A549 (cell line): ENCODE measurements around the gene ZNF77. TPM values are rescaled to one million over a fixed set of nuclear protein-coding genes. Genes with fewer than 3 reads are reported as not detected.

ENCODE experiments used
- ATAC-seq, 2 experiments: fragments of 200-7000 bp in 1 of 2; fragments of >200 bp in 1 of 2; cut with Nextera tagmentation in 1 of 2; cut with Tn5 transposase in 1 of 2; 3 replicates each; pipeline versions ENCODE4 v1.8.0 to v1.9.1; 2018 to 2020; ENCODE audit warnings: mild to moderate bottlenecking in 1 of 2, moderate library complexity in 1 of 2
- CTCF ChIA-PET: fragments of 300-600 bp; sonication (Branson Sonifier 250); formaldehyde crosslinking; extraction: SDS; loops from one replicate; lab custom pipeline; 2021; ENCODE audit warnings: antibody characterized with exemption, inconsistent platforms; lab: Yijun Ruan, JAX
- POLR2A ChIA-PET: fragments of 350-600 bp; formaldehyde crosslinking; extraction: SDS; loops from one replicate; lab custom pipeline; 2021; ENCODE audit warnings: antibody characterized with exemption, inconsistent platforms; lab: Yijun Ruan, JAX
- DNase-seq, 2 experiments: peaks; one replicate each; pipeline versions ENCODE4 v3.0.0 to v3.0.0-alpha.2; 2011 to 2016; ENCODE audit warnings: low read depth in 1 of 2, low spot score in 1 of 2
- FAIRE-seq: peaks from 2 replicates; lab custom pipeline; 2011; peaks lifted over from hg19 to GRCh38; lab: Jason Lieb, UNC
- H3K27ac ChIP-seq, 2 experiments: fragments of >200 bp; sonication (Bioruptor Twin); formaldehyde crosslinking; 3 replicates each; pipeline ENCODE4 v1.5.1; 2016 to 2017
- H3K4me1 ChIP-seq: fragments of >200 bp; sonication (Bioruptor Twin); formaldehyde crosslinking; 3 replicates; pipeline ENCODE4 v1.6.1; 2016
- H3K4me2 ChIP-seq: fragments of >200 bp; sonication (Bioruptor Twin); formaldehyde crosslinking; 3 replicates; pipeline ENCODE4 v1.6.1; 2016
- H3K4me3 ChIP-seq: fragments of >200 bp; sonication (Bioruptor Twin); formaldehyde crosslinking; 3 replicates; pipeline ENCODE4 v1.5.1; 2016
- H3K9me3 ChIP-seq: fragments of >200 bp; sonication (Bioruptor Twin); formaldehyde crosslinking; 3 replicates; pipeline ENCODE4 v1.6.1; 2016
- CHD4 ChIP-seq: fragments of 200-600 bp; sonication (generic); IDR thresholded peaks from 2 replicates; pipeline ENCODE4 v1.6.1; 2016; ENCODE audit warnings: antibody characterized with exemption, mild to moderate bottlenecking, borderline replicate concordance
- CTCF ChIP-seq: fragments of >200 bp; sonication (Bioruptor Twin); formaldehyde crosslinking; IDR thresholded peaks from 3 replicates; pipeline ENCODE4 v1.5.1; 2016
- HEYL ChIP-seq: fragments of 250-450 bp; sonication (Bioruptor Pico); IDR thresholded peaks from 2 replicates; pipeline ENCODE4 v1.8.0; 2021; ENCODE audit warnings: mild to moderate bottlenecking, moderate library complexity
- HMGXB4 ChIP-seq: fragments of 250-450 bp; sonication (Bioruptor Pico); IDR thresholded peaks from 2 replicates; pipeline ENCODE4 v1.5.0; 2021; ENCODE audit warnings: mild to moderate bottlenecking, moderate library complexity, borderline replicate concordance
- HOXA7 ChIP-seq: fragments of 250-450 bp; sonication (Bioruptor Pico); IDR thresholded peaks from 2 replicates; pipeline ENCODE4 v1.5.0; 2020; ENCODE audit warnings: mild to moderate bottlenecking, moderate library complexity
- JUN ChIP-seq, 2 experiments: fragments of >200 bp; sonication (Bioruptor Twin); formaldehyde crosslinking; IDR thresholded peaks; 2 replicates in 1 of 2; 3 replicates in 1 of 2; pipeline ENCODE4 v1.6.1; 2016 to 2017
- NPAS2 ChIP-seq: fragments of 250-450 bp; sonication (Bioruptor Pico); IDR thresholded peaks from 2 replicates; pipeline ENCODE4 v1.8.0; 2022; ENCODE audit warnings: mild to moderate bottlenecking, moderate library complexity, borderline replicate concordance
- PBX3 ChIP-seq: IDR thresholded peaks from 2 replicates; pipeline ENCODE4 v1.6.1; 2012
- POLR2A ChIP-seq: IDR thresholded peaks from 2 replicates; pipeline ENCODE4 v1.6.1; 2012; ENCODE audit warnings: mild to moderate bottlenecking, low read length
- POLR2AphosphoS2 ChIP-seq: conservative IDR thresholded peaks from 2 replicates; pipeline ENCODE4 v1.6.1; 2012; ENCODE audit warnings: low read length, improper control_type of control experiment, inconsistent platforms
- RAD21 ChIP-seq, 2 experiments: fragments of >200 bp in 1 of 2; sonication (Bioruptor Twin) in 1 of 2; formaldehyde crosslinking in 1 of 2; IDR thresholded peaks in 1 of 2; conservative IDR thresholded peaks in 1 of 2; 2 replicates in 1 of 2; 3 replicates in 1 of 2; pipeline ENCODE4 v1.6.1; 2012 to 2018; ENCODE audit warnings: inconsistent platforms in 1 of 2
- RFX5 ChIP-seq: fragments of 450-650 bp; IDR thresholded peaks from 2 replicates; pipeline ENCODE4 v1.7.1; 2014; ENCODE audit warnings: antibody characterized with exemption, mild to moderate bottlenecking, moderate library complexity
- TFCP2L1 ChIP-seq: fragments of 250-450 bp; sonication (Bioruptor Pico); IDR thresholded peaks from 2 replicates; pipeline ENCODE4 v1.5.0; 2021; ENCODE audit warnings: mild to moderate bottlenecking
- ZFP36 ChIP-seq: fragments of 450-650 bp; IDR thresholded peaks from 2 replicates; pipeline ENCODE4 v1.6.1; 2014; ENCODE audit warnings: borderline replicate concordance; ENCODE audit not compliant: partially characterized antibody
- ZNF302 ChIP-seq: fragments of 250-450 bp; sonication (Bioruptor Pico); IDR thresholded peaks from 2 replicates; pipeline ENCODE4 v1.9.0; 2021; ENCODE audit warnings: inconsistent platforms, mild to moderate bottlenecking, moderate library complexity
- ZSCAN20 ChIP-seq: fragments of 250-450 bp; sonication (Bioruptor Pico); IDR thresholded peaks from 2 replicates; pipeline ENCODE4 v1.8.0; 2022; ENCODE audit warnings: mild to moderate bottlenecking, moderate library complexity
- WGBS: methylation state at CpG from one replicate; pipeline ENCODE4 v1.1.6; 2017; ENCODE audit errors: missing lambda C conversion rate; 5-methylcytosine and 5-hydroxymethylcytosine counted together
- polyA plus RNA-seq, 4 experiments: library from polyadenylated mRNA; depleted of rRNA in 3 of 4; stranded (reverse); fragments of >200 nt; fragmentation: RNase III in 1 of 4; extraction: RNeasy Plus Mini Kit Qiagen cat#74134 plus additional on column Dnase treatment in 1 of 4; gene quantifications; 2 replicates in 3 of 4; 3 replicates in 1 of 4; pipeline ENCODE4 v1.2.3, GENCODE V29; 2011 to 2017
- TF ChIP-seq, protein P1 (sequence below): fragments of 250-450 bp; sonication (Bioruptor Pico); IDR thresholded peaks from 2 replicates; pipeline ENCODE4 v1.5.0; 2020; ENCODE audit warnings: low read depth, mild to moderate bottlenecking, moderate library complexity

ZNF77 gene
- polyA plus RNA-seq, 2 of the 4 experiments (the other 2 are of a cell fraction) = 1.7 to 3.4 TPM

DNA sequence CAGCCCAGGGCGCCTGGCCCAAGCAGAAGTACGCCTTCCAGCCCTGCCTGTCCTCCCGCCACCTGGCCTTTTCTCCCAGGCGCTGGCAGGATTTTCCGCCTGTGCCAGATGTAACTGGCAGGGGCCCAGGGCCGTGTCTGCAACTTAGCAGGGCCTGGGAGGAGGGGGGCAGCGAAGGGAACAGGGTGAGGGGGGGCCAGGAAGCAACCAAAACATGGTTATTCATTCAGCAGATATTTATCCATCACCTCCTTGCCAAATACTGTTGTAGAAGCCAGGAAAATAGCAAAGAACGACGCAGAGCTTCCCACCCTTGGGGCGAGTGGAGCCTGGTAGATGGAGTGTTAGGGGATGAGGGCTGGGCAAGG lies 38.2 kb upstream of the ZNF77 start:
- FAIRE-seq (no peak), ATAC-seq (peak; percentile 26 to 46; a peak in 3 of 6 replicates), DNase-seq (no peak)
- Histone ChIP-seq H3K27ac (peak overlapping the region in 1 of 2 experiments; percentile 24; a peak in 2 of 6 replicates), H3K9me3 (no peaks in the 10 kb centered on the region), H3K4me2 (no peak overlapping the region), H3K4me3 (no peak overlapping the region), H3K4me1 (peaks cover 1% of the 10 kb centered on the region; the same call in 2 of the 3 replicates)
- ChIA-PET POLR2A (no interaction called here), CTCF (no interaction called here)
- TF ChIP-seq JUN (IDR thresholded peaks at IDR 0.05) (no peak), CTCF (no peak), NPAS2 (no peak), TFCP2L1 (no peak), POLR2AphosphoS2 (no peak), RFX5 (no peak), ZSCAN20 (CRISPR knock-in tag) (no peak), HMGXB4 (CRISPR knock-in tag) (no peak), RAD21 (conservative IDR thresholded peaks at IDR 0.05 in 1 of 2, IDR thresholded peaks at IDR 0.05 in 1 of 2) (no peak), ZNF302 (no peak), CHD4 (no peak), PBX3 (no peak), HOXA7 (CRISPR knock-in tag) (no peak)
- TF ChIP-seq, protein P1, sequence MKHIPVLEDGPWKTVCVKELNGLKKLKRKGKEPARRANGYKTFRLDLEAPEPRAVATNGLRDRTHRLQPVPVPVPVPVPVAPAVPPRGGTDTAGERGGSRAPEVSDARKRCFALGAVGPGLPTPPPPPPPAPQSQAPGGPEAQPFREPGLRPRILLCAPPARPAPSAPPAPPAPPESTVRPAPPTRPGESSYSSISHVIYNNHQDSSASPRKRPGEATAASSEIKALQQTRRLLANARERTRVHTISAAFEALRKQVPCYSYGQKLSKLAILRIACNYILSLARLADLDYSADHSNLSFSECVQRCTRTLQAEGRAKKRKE = no peak
- 69% methylated on average over 7 of the region's 10 CpGs for WGBS

DNA sequence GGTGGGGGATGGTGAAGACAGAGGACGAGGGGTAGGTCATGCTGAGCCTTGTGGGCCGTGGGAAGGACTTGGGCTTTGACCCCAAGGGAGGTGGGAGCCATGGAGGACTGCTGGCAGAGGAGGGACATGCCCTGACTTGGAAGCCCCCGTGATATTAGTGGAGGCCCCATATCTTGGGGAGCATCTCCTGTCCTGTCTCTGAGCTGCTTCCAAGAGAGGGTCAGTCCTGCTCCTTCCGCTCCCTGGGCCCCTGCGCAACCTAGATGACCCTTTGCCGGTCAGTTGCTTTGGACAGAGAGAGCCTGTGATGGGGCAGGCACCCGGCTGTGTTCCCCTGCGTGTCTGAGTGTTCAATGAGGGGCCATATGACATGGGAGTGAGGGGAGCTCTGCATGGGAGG lies 37.8 kb upstream of the ZNF77 start:
- CTCF ChIA-PET = no interaction called here
- POLR2A ChIA-PET = no interaction called here
- no peak for TF ChIP-seq HEYL (CRISPR knock-in tag)
- no peak overlapping the region for H3K4me3 ChIP-seq
- WGBS = 86% methylated on average over 4 of the region's 8 CpGs
- H3K9me3 ChIP-seq = no peaks in the 10 kb centered on the region
- no peak overlapping the region for H3K4me2 ChIP-seq
- FAIRE-seq = no peak
- peaks cover 4% of the 10 kb centered on the region; the same call in 2 of the 3 replicates for H3K4me1 ChIP-seq
- no peak for DNase-seq
- no peak overlapping the region for H3K27ac ChIP-seq
- peak; percentile 12 to 35; a peak in 4 of 6 replicates for ATAC-seq

- ChIA-PET POLR2A (no interaction called here), CTCF (no interaction called here)
- H3K27ac ChIP-seq = no peak overlapping the region
- 94% methylated on average over 5 of the region's 5 CpGs for WGBS
- TF ChIP-seq ZFP36 (peak; percentile 25), POLR2A (no peak)
- no peaks in the 10 kb centered on the region for H3K9me3 ChIP-seq
- DNase-seq (no peak), FAIRE-seq (no peak), ATAC-seq (no peak)
- peaks cover 4% of the 10 kb centered on the region; the same call in 2 of the 3 replicates for H3K4me1 ChIP-seq
- H3K4me3 ChIP-seq = no peak overlapping the region
- H3K4me2 ChIP-seq = no peak overlapping the region
Observed at GRCh38 chr19:2981898-2982297, 37.1 kb upstream of the ZNF77 start.
